Endothelial cell of umbilical vein (primary cell): ENCODE results near the gene TMEM42. TPM values are rescaled to one million over a fixed set of nuclear protein-coding genes. Genes with fewer than 3 reads are reported as not detected.

Experiments
- BruUV-seq: library from RNA; stranded (reverse); fragments of 400-500 nt; replicated peaks from 2 replicates; lab custom pipeline; 2021; lab: Mats Ljungman, UMichigan
- CTCF ChIA-PET: fragments of 300-600, 350-600 bp; sonication (Branson Sonifier 250); formaldehyde crosslinking; loops from one replicate; lab custom pipeline; 2021; ENCODE audit warnings: antibody characterized with exemption, inconsistent platforms; lab: Charles Lee
- POLR2A ChIA-PET: fragments of 300-600, 350-600 bp; sonication (Branson Sonifier 250); formaldehyde crosslinking; loops from one replicate; lab custom pipeline; 2021; ENCODE audit warnings: antibody characterized with exemption, inconsistent platforms; lab: Charles Lee
- DNase-seq: peaks from one replicate; pipeline ENCODE4 v3.0.0-alpha.2; 2011; ENCODE audit warnings: low read depth, low spot score
- FAIRE-seq: peaks from 2 replicates; lab custom pipeline; 2011; peaks lifted over from hg19 to GRCh38; lab: Jason Lieb, UNC
- H2AFZ ChIP-seq: 2 replicates; pipeline ENCODE4 v1.6.0; 2012; ENCODE audit warnings: low read depth, low read length, control low read depth, inconsistent platforms
- H3K27ac ChIP-seq: 2 replicates; pipeline ENCODE4 v1.5.1; 2011; ENCODE audit warnings: low read depth, mild to moderate bottlenecking, control low read depth, low read length, moderate library complexity; ENCODE audit not compliant: insufficient read depth
- H3K27me3 ChIP-seq, 2 experiments: 2 replicates each; pipeline versions ENCODE4 v1.6.0 to v1.6.1; 2011; ENCODE audit warnings: low read length in 2 of 2, mixed read lengths in 1 of 2; ENCODE audit not compliant: control insufficient read depth in 2 of 2, insufficient read depth in 2 of 2
- H3K36me3 ChIP-seq, 2 experiments: 2 replicates in 1 of 2; 3 replicates in 1 of 2; pipeline ENCODE4 v1.5.1; 2011; ENCODE audit warnings: low read length in 2 of 2, mild to moderate bottlenecking in 1 of 2, moderate library complexity in 1 of 2; ENCODE audit not compliant: control insufficient read depth in 2 of 2, insufficient read depth in 2 of 2; ENCODE audit errors: extremely low read depth in 1 of 2
- H3K4me1 ChIP-seq: 3 replicates; pipeline ENCODE4 v1.5.1; 2011; ENCODE audit warnings: mild to moderate bottlenecking, low read length; ENCODE audit not compliant: control insufficient read depth, insufficient read depth; ENCODE audit errors: extremely low read depth
- H3K4me2 ChIP-seq: 2 replicates; pipeline ENCODE4 v1.6.1; 2011; ENCODE audit warnings: low read length, control low read depth, mixed read lengths; ENCODE audit not compliant: insufficient read depth
- H3K4me3 ChIP-seq, 3 experiments: fragments of 200-600 bp in 1 of 3; sonication (generic), shearing (Covaris generic) in 1 of 3; replicated peaks in 1 of 3; 2 replicates each; pipeline ENCODE4 v1.5.1; 2011 to 2016; ENCODE audit warnings: control low read depth in 3 of 3, low read length in 3 of 3, mild to moderate bottlenecking in 2 of 3, inconsistent platforms in 1 of 3, low read depth in 1 of 3, moderate library complexity in 1 of 3; ENCODE audit not compliant: insufficient read depth in 1 of 3
- H3K79me2 ChIP-seq: 2 replicates; pipeline ENCODE4 v1.6.0; 2012; ENCODE audit warnings: low read length, inconsistent platforms; ENCODE audit not compliant: control insufficient read depth, insufficient read depth
- H3K9ac ChIP-seq: replicated peaks from 2 replicates; pipeline ENCODE3; 2011; ENCODE audit warnings: low read length, control low read depth; ENCODE audit not compliant: insufficient read depth; ENCODE audit errors: extremely low read depth
- H3K9me1 ChIP-seq: replicated peaks from 3 replicates; pipeline ENCODE4 v1.6.0; 2011; ENCODE audit warnings: mild to moderate bottlenecking, low read length; ENCODE audit not compliant: control insufficient read depth, insufficient read depth; ENCODE audit errors: extremely low read depth
- H3K9me3 ChIP-seq: replicated peaks from 2 replicates; pipeline ENCODE4 v1.5.1; 2012; ENCODE audit warnings: low read length, inconsistent platforms; ENCODE audit not compliant: control insufficient read depth, insufficient read depth
- H4K20me1 ChIP-seq: replicated peaks from 2 replicates; pipeline ENCODE3; 2011; ENCODE audit warnings: mild to moderate bottlenecking, low read length; ENCODE audit not compliant: control insufficient read depth, insufficient read depth; ENCODE audit errors: extremely low read depth
- EZH2 ChIP-seq: IDR thresholded peaks from 2 replicates; pipeline ENCODE4 v1.6.1; 2012; ENCODE audit warnings: borderline replicate concordance, low read depth, mild to moderate bottlenecking, moderate library complexity, low read length, inconsistent platforms; ENCODE audit not compliant: severe bottlenecking
- FOS ChIP-seq: IDR thresholded peaks from 2 replicates; pipeline ENCODE4 v1.6.1; 2011; ENCODE audit warnings: mild to moderate bottlenecking, low read length, moderate library complexity, borderline replicate concordance; ENCODE audit not compliant: insufficient read depth
- GATA2 ChIP-seq: IDR thresholded peaks from 2 replicates; pipeline ENCODE4 v1.7.0; 2011; ENCODE audit warnings: low read depth, mild to moderate bottlenecking, moderate library complexity, mixed read lengths, low read length; ENCODE audit not compliant: insufficient read length, insufficient read depth
- JUN ChIP-seq: IDR thresholded peaks from 2 replicates; pipeline ENCODE4 v1.6.1; 2011; ENCODE audit warnings: borderline replicate concordance, low read depth; ENCODE audit not compliant: insufficient read length, insufficient read depth
- MYC ChIP-seq: IDR thresholded peaks from one replicate; pipeline ENCODE4 v1.6.1; 2011; ENCODE audit warnings: mild to moderate bottlenecking, low read depth, low read length
- POLR2A ChIP-seq: IDR thresholded peaks from 2 replicates; pipeline ENCODE4 v1.6.1; 2012; ENCODE audit warnings: low read depth, mild to moderate bottlenecking, control low read depth, low read length
- POLR2AphosphoS5 ChIP-seq: IDR thresholded peaks from 2 replicates; pipeline ENCODE4 v1.6.1; 2012; ENCODE audit warnings: low read depth, mild to moderate bottlenecking, control low read depth, low read length, moderate library complexity; ENCODE audit not compliant: insufficient read depth
- dilution Hi-C: fragments of 300-500 bp; cut with MboI; formaldehyde crosslinking; loops from one replicate; pipeline ENCODE4 v1.15.0; 2019; ENCODE audit warnings: low sequenced_read_pairs; ENCODE audit not compliant: extremely low pct_ligation_motif_present
- intact Hi-C: fragments of 100-400 bp; cut with micrococcal nuclease; formaldehyde crosslinking; loops from one replicate; pipeline ENCODE4 v1.10.0; 2022
- polyA plus RNA-seq, 4 experiments: library from polyadenylated mRNA; depleted of rRNA in 3 of 4; stranded (reverse) in 3 of 4; unstranded in 1 of 4; fragments of >200 nt; gene quantifications; 2 replicates each; pipeline versions ENCODE4 v1.2.1 to v1.2.3, GENCODE V29; 2011 to 2012; ENCODE audit warnings: missing spikeins in 1 of 4
- total RNA-seq: library from RNA; stranded (reverse); gene quantifications from 2 replicates; pipeline ENCODE4 v1.2.3, GENCODE V29; 2021
- TF ChIP-seq, protein P1 (sequence below): IDR thresholded peaks from 2 replicates; pipeline ENCODE4 v1.6.1; 2011; ENCODE audit not compliant: insufficient read depth, insufficient read length
- TF ChIP-seq, protein P2 (sequence below), 2 donors: IDR thresholded peaks; 1 replicate in 1 of 2; 2 replicates in 1 of 2; pipeline ENCODE4 v1.5.1; 2011; ENCODE audit warnings: low read length in 2 of 2, mild to moderate bottlenecking in 2 of 2, moderate library complexity in 2 of 2, control low read depth in 1 of 2, inconsistent platforms in 1 of 2, low read depth in 1 of 2; ENCODE audit not compliant: insufficient read depth in 1 of 2; ENCODE audit errors: extremely low read depth in 1 of 2

TMEM42 gene
- total and polyA plus RNA-seq, 2 donors (not counting 3 experiments of a cell fraction or from before 2014, with no cell fraction given): 10.6 to 46.4 TPM

DNA sequence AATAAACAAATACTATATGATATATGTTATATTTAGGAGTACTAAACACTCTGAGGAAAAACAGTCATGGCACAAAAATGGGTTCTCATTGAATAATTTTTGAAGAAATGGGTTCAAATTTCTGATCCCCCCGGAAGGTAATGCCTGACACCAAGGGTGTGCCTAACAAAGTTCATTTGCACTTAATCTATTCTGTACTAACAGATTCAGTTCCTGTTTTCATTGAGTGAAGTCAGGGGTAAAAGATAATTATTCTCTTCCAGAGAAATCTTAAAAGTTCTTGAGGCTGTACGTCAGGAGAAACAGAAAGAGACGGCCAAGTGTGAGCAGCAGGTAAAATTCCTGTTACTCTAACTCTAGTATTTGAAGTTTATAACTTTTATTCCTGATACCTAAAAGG, 34.5 kb upstream of the TMEM42 start:
- Histone ChIP-seq H3K9ac (no peak overlapping the region), H3K4me1 (no peaks in the 10 kb centered on the region), H3K79me2 (no peaks in the 10 kb centered on the region), H2AFZ (no peak overlapping the region), H3K9me3 (no peaks in the 10 kb centered on the region), H3K27me3 (no peaks in the 10 kb centered on the region), H4K20me1 (no peaks in the 10 kb centered on the region), H3K9me1 (no peaks in the 10 kb centered on the region), H3K4me3 (no peak overlapping the region), H3K27ac (no peak overlapping the region), H3K36me3 (peaks cover under 1 to 7% of the 10 kb centered on the region in 2 experiments), H3K4me2 (no peak overlapping the region)
- TF ChIP-seq GATA2 (no peak), FOS (no peak), MYC (no peak), JUN (no peak), EZH2 (no peak), POLR2AphosphoS5 (no peak), POLR2A (no peak)
- TF ChIP-seq, protein P1, sequence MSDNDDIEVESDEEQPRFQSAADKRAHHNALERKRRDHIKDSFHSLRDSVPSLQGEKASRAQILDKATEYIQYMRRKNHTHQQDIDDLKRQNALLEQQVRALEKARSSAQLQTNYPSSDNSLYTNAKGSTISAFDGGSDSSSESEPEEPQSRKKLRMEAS: no peak
- TF ChIP-seq, protein P2, sequence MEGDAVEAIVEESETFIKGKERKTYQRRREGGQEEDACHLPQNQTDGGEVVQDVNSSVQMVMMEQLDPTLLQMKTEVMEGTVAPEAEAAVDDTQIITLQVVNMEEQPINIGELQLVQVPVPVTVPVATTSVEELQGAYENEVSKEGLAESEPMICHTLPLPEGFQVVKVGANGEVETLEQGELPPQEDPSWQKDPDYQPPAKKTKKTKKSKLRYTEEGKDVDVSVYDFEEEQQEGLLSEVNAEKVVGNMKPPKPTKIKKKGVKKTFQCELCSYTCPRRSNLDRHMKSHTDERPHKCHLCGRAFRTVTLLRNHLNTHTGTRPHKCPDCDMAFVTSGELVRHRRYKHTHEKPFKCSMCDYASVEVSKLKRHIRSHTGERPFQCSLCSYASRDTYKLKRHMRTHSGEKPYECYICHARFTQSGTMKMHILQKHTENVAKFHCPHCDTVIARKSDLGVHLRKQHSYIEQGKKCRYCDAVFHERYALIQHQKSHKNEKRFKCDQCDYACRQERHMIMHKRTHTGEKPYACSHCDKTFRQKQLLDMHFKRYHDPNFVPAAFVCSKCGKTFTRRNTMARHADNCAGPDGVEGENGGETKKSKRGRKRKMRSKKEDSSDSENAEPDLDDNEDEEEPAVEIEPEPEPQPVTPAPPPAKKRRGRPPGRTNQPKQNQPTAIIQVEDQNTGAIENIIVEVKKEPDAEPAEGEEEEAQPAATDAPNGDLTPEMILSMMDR (IDR thresholded peaks at IDR 0.05; ENCODE audit: extremely low read depth in 1 of 2, insufficient read depth in 1 of 2, low read depth in 1 of 2, low read length in 2 of 2): no peak
- intact Hi-C loops (no loop called here), dilution Hi-C loops (no loop called here)
- no TSS peak for BruUV-seq
- ChIA-PET POLR2A (no interaction called here), CTCF (interaction anchor here (1.3 kb wide), 1 partner anchor 15 kb away, joined by 3 read pairs; no protein-coding TSS in a partner anchor)
- DNase-seq: no peak
- no peak for FAIRE-seq
